GM12872 (cell line): ENCODE data around the gene NPAS2.

Experiments used
- TF ChIP-seq, protein P1 (sequence below): IDR thresholded peaks from 3 replicates; pipeline ENCODE4 v1.5.1; 2011; ENCODE audit warnings: low read depth, mild to moderate bottlenecking, low read length, moderate library complexity; ENCODE audit not compliant: insufficient read depth

The NPAS2 gene

DNA sequence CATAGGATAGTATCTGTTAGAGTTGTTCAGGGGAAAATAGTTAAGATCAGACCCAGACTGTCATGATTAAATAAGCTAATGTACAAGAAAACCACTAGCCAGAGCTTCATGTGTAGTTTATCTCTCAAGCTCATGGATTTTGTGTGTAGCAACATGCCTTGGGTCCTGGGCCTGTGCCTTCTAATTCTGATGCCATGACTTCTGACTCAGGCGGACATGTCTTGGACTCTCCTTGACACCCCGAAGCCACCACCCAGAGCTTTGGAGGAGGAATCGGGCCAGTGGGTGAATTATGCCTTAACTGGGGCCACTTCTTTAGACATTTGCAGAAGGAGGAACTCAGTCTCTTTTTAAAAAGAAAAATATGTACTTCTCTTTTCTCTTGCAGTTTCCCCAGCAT, 68.7 kb downstream of the NPAS2 start:
- TF ChIP-seq, protein P1, sequence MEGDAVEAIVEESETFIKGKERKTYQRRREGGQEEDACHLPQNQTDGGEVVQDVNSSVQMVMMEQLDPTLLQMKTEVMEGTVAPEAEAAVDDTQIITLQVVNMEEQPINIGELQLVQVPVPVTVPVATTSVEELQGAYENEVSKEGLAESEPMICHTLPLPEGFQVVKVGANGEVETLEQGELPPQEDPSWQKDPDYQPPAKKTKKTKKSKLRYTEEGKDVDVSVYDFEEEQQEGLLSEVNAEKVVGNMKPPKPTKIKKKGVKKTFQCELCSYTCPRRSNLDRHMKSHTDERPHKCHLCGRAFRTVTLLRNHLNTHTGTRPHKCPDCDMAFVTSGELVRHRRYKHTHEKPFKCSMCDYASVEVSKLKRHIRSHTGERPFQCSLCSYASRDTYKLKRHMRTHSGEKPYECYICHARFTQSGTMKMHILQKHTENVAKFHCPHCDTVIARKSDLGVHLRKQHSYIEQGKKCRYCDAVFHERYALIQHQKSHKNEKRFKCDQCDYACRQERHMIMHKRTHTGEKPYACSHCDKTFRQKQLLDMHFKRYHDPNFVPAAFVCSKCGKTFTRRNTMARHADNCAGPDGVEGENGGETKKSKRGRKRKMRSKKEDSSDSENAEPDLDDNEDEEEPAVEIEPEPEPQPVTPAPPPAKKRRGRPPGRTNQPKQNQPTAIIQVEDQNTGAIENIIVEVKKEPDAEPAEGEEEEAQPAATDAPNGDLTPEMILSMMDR: no peak

DNA sequence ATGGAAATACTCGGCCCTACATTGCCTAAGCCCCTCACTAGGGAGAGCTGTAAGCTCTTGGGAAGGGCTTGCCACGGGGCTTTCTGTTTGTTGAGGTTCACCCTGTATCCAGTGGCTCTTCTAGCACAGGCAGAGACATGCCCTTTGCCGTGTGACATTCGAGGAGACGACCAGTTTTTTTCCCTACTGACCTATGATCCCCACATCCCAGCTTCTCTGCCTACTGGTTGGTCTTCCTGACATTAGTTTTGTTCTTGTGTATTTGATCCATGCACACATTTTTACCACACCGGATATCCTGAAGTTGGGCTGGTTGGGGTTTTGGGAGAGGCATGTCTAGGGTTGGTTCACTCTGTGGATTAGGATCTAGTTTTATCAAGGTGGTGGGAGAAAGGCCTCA, 69.3 kb downstream of the NPAS2 start:
- TF ChIP-seq, protein P1: no peak

DNA sequence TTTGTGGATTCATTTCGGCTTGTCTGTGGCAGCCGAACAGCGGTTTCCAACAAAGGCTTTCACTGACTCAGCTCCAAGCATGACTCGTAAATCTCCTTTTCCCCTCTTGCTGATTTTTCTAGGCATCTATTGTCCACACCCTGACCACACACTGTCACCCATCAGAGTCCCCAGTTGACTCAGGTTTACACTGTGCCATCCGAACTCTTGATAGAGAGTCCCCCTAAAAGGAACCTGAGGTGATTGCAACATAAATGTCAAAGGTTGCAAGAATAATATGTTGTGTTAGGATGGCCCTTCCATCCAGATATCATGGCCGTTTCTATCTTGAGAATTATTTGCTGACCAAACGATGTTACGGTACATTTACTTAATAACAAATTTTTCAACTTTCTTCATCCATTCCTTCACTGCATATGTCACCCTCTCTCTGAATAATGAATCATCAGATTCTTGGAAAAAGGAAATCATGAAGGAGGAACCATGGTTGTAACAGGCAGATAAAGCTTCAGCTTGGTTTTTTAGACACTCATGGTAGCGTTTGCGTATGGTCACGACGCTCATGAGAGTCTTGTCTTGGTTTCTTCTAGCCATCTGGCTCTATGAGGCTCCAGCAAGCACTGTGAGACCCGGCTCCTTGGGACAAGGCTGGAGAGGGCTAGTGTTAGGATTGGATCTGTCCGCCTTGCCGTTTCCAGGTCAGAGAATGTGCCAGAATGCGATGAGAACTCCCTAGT, 72.1 kb downstream of the NPAS2 start:
- TF ChIP-seq, protein P1: no peak

DNA sequence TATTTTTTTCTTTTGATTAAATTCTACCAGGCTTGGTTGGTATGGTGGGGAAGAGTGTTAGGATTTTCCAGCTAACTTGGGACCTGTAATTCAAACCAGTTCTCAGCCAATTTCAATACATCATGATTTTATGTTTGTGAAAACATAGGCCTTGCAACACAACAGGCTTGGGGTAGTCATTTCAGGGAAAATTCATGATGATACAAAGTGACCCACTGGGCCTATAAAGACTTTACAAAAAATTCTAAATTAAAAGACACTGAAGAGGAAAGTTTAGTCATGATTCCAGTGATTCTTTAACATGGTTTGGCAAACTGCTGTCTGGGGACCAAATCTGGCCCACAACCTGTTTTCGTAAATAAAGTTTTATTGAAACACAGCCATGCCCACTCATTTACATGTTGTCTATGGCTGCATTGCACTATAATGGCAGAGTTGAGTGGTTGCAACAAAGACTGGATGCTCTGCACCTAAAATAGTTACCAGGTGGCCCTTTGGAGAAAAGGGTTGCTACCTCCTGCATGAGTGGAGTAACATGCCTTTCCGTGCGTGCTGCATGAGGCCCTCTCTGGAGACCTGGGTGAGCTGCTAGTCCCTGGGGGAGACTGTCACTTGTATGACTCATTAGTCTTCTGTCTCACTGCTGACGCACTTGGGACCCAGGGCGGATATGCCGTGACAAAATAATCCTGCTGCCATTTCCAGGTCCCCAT, 73.6 kb downstream of the NPAS2 start:
- TF ChIP-seq, protein P1: no peak

DNA sequence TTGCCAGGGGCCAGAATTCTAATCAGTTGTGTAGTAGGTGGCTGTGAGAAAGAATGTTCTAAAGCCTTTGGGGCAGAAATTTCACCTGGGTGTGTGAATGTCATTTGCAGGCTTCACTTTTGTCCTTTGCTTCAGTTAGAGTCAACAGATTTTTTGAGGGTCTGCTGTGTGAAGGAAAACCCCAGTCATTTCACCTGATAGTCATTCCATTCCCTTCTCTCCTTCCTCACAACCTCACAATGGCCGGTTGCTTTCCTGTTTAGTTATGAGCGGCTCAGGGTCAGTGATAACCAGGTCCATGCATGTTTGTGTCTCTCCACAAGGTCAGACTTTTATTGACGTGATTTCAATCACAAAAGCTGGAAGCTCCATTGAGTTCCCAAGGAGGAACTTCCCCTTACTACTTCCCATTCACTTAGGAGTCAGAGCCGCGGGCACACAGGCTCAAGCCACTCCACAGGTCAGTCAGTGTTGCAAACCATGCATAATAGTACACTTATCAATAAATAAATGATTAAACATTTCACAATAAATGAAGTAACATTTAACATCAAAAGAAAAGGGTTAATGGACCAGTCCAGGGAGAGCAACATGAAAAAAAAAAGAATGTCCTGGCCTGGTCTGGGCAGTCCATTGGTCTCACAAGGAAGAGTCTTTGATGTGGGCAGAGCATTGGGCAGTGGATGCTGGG, 74.3 kb downstream of the NPAS2 start:
- TF ChIP-seq, protein P1: no peak

DNA sequence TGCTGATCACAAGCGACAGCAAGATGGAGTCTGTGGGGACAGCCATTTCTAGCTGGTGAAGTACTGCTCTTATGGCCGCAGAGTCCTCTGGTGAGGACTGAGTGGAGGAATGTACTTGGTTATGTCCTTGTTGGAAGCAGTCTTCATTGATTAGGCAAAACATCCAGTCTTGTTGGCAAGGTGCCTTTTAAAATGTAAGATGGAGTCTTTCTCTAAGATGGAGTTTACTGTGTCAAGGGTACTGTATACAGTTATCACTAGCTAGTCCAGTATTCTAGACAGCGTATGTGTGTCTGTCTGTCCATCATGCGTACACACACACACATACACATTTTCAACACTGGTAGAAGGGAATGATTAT, 74.8 kb downstream of the NPAS2 start:
- TF ChIP-seq, protein P1: no peak

DNA sequence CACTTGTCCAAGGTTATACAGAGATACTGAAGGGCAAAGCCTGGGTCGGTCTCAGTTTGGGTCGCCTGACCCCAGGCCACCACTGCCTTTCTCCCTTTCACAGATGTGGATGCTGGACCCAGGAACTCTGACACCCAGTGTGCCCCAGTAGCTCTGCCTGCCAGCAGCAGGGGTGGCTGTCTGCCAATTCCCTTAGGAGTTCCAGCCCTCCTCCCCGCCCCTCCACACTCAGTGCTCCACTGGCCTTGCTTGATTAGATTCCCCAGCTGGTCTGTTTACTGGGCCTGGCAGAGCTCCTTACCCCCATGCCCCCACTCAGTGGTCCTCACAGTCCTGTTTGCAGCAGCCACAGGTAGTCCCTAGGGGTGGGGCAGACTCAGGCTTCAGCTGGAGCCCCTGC, 75.5 kb downstream of the NPAS2 start:
- TF ChIP-seq, protein P1: no peak
